HTERT RPE-1 (cell line): ENCODE results near the gene SH3GL2.

ENCODE experiments used
- in situ Hi-C: fragments of 300-500 bp; cut with MboI; formaldehyde crosslinking; loops from 4 replicates; pipeline ENCODE4 v1.14.3; 2020; ENCODE audit warnings: low sequenced_read_pairs

Gene SH3GL2

GRCh38 chr9:17609312-17610005, 30.6 kb downstream of the SH3GL2 start:
- in situ Hi-C loops, result no loop called here

- in situ Hi-C loops, result no loop called here
Measured at GRCh38 chr9:17611342-17611741, 32.5 kb downstream of the SH3GL2 start.

DNA sequence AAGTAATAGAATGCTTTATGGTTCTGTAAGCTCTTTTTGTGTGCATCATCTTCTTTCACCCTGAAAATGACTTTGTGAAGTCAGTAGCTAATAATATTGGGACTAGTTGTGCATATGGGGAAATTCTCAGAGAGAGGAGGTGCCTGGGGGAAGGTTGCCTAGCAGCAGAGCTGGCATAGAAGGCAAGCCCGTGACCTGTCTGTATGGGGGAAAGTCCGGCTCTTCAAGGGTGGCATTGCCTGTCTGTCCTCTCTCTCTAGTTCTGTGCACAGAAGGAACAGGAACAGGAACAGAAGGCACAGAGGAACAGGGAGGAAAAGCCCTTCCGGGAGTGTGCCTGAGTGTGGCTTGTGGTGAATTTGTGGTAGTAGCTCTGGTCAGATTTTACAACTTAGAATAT, 33.1 kb downstream of the SH3GL2 start:
- in situ Hi-C loops, result no loop called here

GRCh38 chr9:17613758-17614157, 34.9 kb downstream of the SH3GL2 start:
- in situ Hi-C loops, result no loop called here

GRCh38 chr9:17614250-17614649, 35.4 kb downstream of the SH3GL2 start:
- in situ Hi-C loops, result no loop called here

DNA sequence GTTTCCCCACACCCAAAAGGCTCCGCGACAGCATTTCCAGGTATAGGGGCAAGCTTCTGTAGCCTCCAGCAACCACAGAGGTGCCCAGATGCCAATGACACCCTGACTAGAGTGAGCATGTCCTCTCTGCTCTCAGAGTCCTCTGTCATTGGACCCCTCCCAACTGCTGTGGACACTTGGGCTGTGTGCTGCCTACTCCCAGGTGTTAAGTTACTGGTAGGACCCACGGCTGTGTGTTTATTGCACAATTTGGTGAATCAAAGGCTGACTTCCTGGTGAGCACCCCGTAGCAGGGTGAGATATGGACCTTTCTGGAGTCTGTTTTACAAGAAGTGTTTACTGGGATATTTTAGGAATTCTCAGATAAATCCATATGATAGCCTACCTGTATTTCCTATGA, 36.0 kb downstream of the SH3GL2 start:
- in situ Hi-C loops, result no loop called here

DNA sequence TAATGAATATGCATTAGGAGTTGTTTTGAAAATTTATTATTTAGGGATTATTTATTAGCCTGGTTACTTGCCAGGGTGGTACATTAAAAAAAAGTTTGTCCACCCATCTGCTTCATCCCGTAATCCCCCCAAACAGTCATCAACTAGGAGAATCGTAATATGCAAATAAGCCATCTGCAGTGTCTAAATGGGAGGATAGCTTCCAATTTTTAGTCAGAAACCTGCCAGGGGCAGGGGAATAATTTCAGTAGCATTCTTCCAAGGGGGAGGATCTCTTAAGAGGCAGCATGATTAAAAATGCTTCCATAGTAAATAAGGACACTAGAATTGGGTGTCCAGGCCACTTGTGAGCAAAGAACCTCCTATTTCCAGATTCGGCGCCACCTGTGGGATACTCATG, 43.3 kb downstream of the SH3GL2 start:
- in situ Hi-C loops, result no loop called here

- in situ Hi-C loops, result no loop called here
Measured at GRCh38 chr9:17622749-17623148, 43.9 kb downstream of the SH3GL2 start.

- in situ Hi-C loops, result no loop called here
Measured at GRCh38 chr9:17623965-17624364, 45.1 kb downstream of the SH3GL2 start.

DNA sequence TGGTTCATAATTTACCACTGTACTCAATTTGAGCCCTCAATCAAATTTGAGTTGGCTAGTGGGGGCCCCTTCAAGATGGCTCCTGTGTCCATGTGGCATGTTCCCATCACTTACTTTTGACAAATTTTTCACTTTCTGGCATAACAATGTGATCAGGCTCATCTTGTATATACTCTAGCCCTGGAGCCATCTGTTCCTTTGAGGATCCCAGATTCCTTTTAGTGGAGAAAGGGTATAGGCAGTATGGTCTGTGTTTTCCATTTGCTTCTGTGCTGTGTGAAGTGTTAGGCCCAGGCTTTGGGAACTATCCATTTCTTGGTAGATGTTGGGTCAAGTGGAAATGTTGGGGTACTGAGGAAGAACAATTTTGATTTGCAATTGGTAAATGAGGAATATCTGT, 45.7 kb downstream of the SH3GL2 start:
- in situ Hi-C loops, result no loop called here

- in situ Hi-C loops, result no loop called here
Measured at GRCh38 chr9:17625644-17626388, 47.0 kb downstream of the SH3GL2 start.

DNA sequence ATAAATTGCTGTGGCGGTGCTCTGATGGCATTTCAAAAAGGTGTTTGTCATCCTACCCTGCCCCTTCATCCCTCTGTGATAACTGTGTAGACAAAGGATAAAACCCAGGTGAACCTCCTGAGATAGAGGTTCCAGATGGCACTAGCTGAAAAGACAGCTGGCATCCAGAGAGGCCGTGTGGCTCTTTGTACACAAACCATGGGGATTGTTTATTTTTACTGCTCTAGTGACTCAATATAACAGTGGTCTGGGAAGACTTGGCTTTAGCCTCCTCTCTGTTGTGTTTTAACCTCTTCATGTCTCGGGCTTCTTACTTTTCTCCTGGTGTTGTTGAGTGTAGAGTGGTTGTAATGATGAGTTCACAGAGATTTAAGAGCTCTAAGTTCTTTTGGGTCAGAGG, 48.8 kb downstream of the SH3GL2 start:
- in situ Hi-C loops, result no loop called here

DNA sequence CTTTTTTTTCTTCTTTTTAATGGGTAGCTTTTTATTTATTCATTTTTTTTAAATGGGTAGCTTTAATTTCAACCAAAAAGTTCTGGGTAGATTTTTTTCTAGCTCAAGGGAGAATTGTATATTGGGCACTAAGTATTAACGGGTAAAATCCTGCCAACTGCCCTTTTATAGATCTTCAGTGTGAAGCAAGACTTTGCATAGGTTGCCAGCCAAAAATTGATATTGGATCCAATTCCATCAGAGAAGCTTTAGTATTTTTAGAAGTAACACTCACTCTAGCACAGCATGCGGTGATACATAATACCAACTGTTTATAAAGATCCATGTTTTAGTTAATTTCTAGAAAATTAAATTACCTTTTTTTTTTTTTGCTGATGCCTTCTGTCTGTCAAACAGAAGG, 49.8 kb downstream of the SH3GL2 start:
- in situ Hi-C loops, result no loop called here

GRCh38 chr9:17630531-17630949, 51.7 kb downstream of the SH3GL2 start:
- in situ Hi-C loops, result no loop called here

DNA sequence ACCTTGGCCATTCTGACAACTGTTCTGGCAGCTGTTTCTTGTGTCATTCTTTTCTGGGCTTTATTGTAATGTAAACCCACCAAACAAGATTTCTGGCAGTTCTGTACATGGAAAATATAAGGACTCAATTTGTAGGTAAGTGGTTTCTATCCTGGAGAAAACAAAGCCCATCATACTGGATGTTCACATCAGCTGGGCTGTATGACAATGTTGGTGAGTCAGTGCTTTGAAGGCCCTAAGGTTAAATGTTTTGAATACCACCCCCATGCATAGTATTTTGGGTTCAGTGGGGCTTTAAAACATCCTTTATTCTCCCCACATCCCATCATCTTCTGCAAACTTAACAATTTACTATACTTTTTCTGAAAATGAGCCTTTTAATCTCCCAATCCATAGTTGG, 52.5 kb downstream of the SH3GL2 start:
- in situ Hi-C loops, result no loop called here

DNA sequence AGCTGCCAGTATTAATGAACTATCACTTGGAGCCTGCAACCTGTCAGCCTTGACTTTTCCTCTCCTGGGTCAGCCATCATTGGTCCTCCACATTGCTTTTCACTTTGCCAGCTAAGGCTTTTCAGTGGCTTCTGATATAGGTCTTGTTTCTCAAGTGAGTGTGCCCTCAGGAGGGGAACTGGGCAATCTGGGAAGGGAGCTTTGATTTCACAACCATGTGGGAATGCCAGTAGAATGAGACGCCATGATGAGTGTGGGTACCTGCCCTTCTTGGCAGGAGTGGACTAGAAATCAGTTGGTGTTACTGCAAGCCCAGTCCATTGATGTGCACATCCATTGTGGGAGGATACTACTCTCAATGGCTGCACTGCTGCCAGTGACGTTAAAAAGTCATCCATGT, 54.1 kb downstream of the SH3GL2 start:
- in situ Hi-C loops, result no loop called here

- in situ Hi-C loops, result no loop called here
Measured at GRCh38 chr9:17635115-17635890, 56.4 kb downstream of the SH3GL2 start.

DNA sequence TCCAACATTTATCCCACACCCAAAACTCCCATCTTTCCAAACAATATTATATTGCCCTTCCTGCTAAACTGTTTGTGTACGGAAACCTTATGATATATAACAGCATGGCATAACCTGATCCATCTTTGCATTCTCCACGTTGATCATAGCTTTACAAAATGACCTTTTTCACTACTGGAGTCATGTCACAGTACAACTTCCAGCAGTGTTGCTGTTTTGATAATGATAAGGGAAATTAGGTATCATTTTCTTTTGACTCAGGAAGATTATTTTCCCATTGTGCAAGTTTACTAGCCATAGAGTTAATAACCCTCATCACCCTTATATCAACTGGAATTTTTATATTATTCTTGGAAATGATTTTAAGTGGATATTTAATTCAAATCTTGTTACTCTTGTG, 57.5 kb downstream of the SH3GL2 start:
- in situ Hi-C loops, result no loop called here

GRCh38 chr9:17636821-17637220, 58.0 kb downstream of the SH3GL2 start:
- in situ Hi-C loops, result no loop called here

- in situ Hi-C loops, result no loop called here
Measured at GRCh38 chr9:17637229-17637628, 58.4 kb downstream of the SH3GL2 start.

- in situ Hi-C loops, result no loop called here
Measured at GRCh38 chr9:17648516-17648915, 69.7 kb downstream of the SH3GL2 start.

- in situ Hi-C loops, result no loop called here
Measured at GRCh38 chr9:17651725-17652124, 72.9 kb downstream of the SH3GL2 start.
